GM18858 (cell line): Measurements from ENCODE around the gene YIPF5.

Source experiments
- ATAC-seq: cut with Tn5 transposase; IDR thresholded peaks from one replicate; pipeline ENCODE4 v1.9.1; 2021; ENCODE audit not compliant: unreplicated experiment

Gene YIPF5

GRCh38 chr5:144179226-144179625, 8.8 kb upstream of the YIPF5 start:
- no peak for ATAC-seq

- no peak for ATAC-seq
Measured at GRCh38 chr5:144177548-144177947, 7.1 kb upstream of the YIPF5 start.

- ATAC-seq, result no peak
Measured at GRCh38 chr5:144173766-144174165, 3.3 kb upstream of the YIPF5 start.

- no peak for ATAC-seq
Measured at GRCh38 chr5:144169904-144170275, 569 bp downstream of the YIPF5 start.

GRCh38 chr5:144167998-144168397, 2.5 kb downstream of the YIPF5 start:
- no peak for ATAC-seq

GRCh38 chr5:144166696-144167095, 3.8 kb downstream of the YIPF5 start:
- no peak for ATAC-seq

GRCh38 chr5:144162686-144163085, 7.8 kb downstream of the YIPF5 start:
- no peak for ATAC-seq

GRCh38 chr5:144156767-144157171, 13.7 kb downstream of the YIPF5 start:
- ATAC-seq, result no peak

GRCh38 chr5:144151026-144151425, 19.4 kb downstream of the YIPF5 start:
- ATAC-seq, result no peak

GRCh38 chr5:144144956-144145751, 25.3 kb downstream of the YIPF5 start:
- ATAC-seq, result no peak

- ATAC-seq, result no peak
Measured at GRCh38 chr5:144143625-144144024, 26.8 kb downstream of the YIPF5 start.

- ATAC-seq, result no peak
Measured at GRCh38 chr5:144142824-144143162, 27.7 kb downstream of the YIPF5 start.

GRCh38 chr5:144142139-144142823, 28.2 kb downstream of the YIPF5 start:
- ATAC-seq, result peak; percentile 98

GRCh38 chr5:144141585-144141984, 28.9 kb downstream of the YIPF5 start:
- no peak for ATAC-seq

GRCh38 chr5:144139586-144139985, 30.9 kb downstream of the YIPF5 start:
- no peak for ATAC-seq

- ATAC-seq, result no peak
Measured at GRCh38 chr5:144135113-144135762, 35.2 kb downstream of the YIPF5 start.

GRCh38 chr5:144134194-144134826, 36.1 kb downstream of the YIPF5 start:
- ATAC-seq, result no peak

- ATAC-seq, result no peak
Measured at GRCh38 chr5:144133050-144133633, 37.3 kb downstream of the YIPF5 start.

GRCh38 chr5:144131261-144131660, 39.2 kb downstream of the YIPF5 start:
- no peak for ATAC-seq

GRCh38 chr5:144130306-144130705, 40.2 kb downstream of the YIPF5 start:
- ATAC-seq, result no peak

GRCh38 chr5:144128844-144129243, 41.6 kb downstream of the YIPF5 start:
- no peak for ATAC-seq
